ENCODE results near the gene KATNA1. TPM values are rescaled to one million over a fixed set of nuclear protein-coding genes. Genes with fewer than 3 reads are reported as not detected.

Gene KATNA1
- total and polyA plus RNA-seq, 7 donors, result 9.0 to 22.5 (median 17.5) TPM

DNA sequence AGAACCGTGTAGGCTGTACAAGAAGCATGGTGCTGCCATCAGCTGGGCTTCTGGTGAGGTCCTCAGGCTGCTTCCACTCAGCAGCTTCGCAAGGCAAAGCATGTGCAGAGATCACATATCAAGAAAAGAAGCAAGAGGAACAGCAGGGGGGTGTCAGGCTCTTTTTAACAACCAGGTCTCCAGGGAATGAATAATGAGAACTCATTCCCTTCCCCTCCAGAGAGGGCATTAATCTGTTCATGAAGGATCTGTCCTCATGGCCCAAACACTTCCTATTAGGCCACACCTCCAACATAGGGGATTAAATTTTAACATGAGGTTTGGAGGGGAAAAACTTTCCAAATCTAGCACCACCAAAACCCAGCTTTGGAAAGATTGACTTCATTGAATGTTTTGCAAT is 62.4 kb downstream of the KATNA1 start:
- intact Hi-C loops (cut with DNase I), result no loop called here
- no peak overlapping the region for H3K4me3 ChIP-seq
- TF ChIP-seq POLR2AphosphoS5 (IDR thresholded peaks at IDR 0.05) (no peak), EP300 (IDR thresholded peaks at IDR 0.05) (no peak), POLR2A (IDR thresholded peaks at IDR 0.05) (no peak)
- TF ChIP-seq, protein P1, sequence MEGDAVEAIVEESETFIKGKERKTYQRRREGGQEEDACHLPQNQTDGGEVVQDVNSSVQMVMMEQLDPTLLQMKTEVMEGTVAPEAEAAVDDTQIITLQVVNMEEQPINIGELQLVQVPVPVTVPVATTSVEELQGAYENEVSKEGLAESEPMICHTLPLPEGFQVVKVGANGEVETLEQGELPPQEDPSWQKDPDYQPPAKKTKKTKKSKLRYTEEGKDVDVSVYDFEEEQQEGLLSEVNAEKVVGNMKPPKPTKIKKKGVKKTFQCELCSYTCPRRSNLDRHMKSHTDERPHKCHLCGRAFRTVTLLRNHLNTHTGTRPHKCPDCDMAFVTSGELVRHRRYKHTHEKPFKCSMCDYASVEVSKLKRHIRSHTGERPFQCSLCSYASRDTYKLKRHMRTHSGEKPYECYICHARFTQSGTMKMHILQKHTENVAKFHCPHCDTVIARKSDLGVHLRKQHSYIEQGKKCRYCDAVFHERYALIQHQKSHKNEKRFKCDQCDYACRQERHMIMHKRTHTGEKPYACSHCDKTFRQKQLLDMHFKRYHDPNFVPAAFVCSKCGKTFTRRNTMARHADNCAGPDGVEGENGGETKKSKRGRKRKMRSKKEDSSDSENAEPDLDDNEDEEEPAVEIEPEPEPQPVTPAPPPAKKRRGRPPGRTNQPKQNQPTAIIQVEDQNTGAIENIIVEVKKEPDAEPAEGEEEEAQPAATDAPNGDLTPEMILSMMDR (IDR thresholded peaks at IDR 0.05), result no peak
- H3K36me3 ChIP-seq, result peaks cover 0 to 95% (median 19%) of the 10 kb centered on the region in 4 donors
- no peak overlapping the region for H3K27ac ChIP-seq
- WGBS, 2 donors, result 95 to 99% methylated on average over 2 of the region's 2 CpGs
- DNase-seq, result no peak
- no peaks in the 10 kb centered on the region for H3K27me3 ChIP-seq
- no peaks in the 10 kb centered on the region for H3K9me3 ChIP-seq
- H3K4me1 ChIP-seq, result no peaks in the 10 kb centered on the region

DNA sequence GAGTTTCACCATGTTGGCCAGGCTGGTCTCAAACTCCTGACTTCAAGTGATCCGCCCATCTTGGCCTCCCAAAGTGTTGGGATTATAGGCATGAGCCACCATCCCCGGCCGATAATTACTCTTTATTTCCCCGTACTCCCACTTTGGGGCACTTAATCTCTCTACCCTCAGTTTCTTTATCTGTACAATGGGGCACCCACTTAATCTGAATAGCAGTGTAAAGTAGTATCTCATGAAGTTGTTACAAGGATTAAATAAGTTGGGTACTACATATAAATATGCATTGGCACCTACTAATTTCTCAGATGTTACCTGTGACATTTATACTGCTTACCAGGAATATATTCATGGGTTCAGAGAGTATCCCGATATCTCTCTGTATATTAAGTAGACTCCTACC is 67.2 kb downstream of the KATNA1 start:
- Histone ChIP-seq H3K4me3 (no peak overlapping the region), H3K9me3 (no peaks in the 10 kb centered on the region), H3K27ac (no peak overlapping the region), H3K4me1 (no peaks in the 10 kb centered on the region), H3K27me3 (no peaks in the 10 kb centered on the region), H3K36me3 (peaks cover 3 to 76% (median 15%) of the 10 kb centered on the region in 4 donors)
- no peak for TF ChIP-seq EP300 (IDR thresholded peaks at IDR 0.05)
- TF ChIP-seq POLR2A (IDR thresholded peaks at IDR 0.05), result no peak
- TF ChIP-seq, protein P1 (IDR thresholded peaks at IDR 0.05), result no peak
- TF ChIP-seq POLR2AphosphoS5 (IDR thresholded peaks at IDR 0.05), result no peak
- intact Hi-C loops (cut with DNase I), result no loop called here
- DNase-seq, result no peak
- 94 to 98% methylated on average over 5 of the region's 5 CpGs for WGBS, 2 donors

DNA sequence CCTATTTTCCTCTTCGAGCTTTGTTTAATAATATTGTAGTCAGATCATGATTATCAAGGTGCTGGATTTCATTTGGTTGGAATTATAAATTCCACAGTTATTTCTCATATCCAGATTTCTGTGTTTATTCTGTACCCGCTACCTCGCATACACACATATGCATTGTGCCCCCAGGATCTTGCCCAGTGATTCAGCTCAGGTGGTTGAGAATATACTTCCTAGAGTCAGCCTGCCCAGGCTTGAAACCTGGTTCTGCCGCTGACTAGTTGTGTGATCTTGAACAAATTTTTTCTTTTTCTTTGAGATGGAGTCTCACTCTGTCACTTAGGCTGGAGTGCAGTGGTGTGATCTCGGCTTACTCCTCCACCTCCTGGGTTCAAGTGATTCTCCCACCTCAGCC is 67.6 kb downstream of the KATNA1 start:
- H3K4me1 ChIP-seq, result no peaks in the 10 kb centered on the region
- TF ChIP-seq, protein P1 (IDR thresholded peaks at IDR 0.05), result no peak
- TF ChIP-seq POLR2AphosphoS5 (IDR thresholded peaks at IDR 0.05) (no peak), POLR2A (IDR thresholded peaks at IDR 0.05) (no peak), EP300 (IDR thresholded peaks at IDR 0.05) (no peak)
- intact Hi-C loops (cut with DNase I), result no loop called here
- 97 to 98% methylated on average over 5 of the region's 5 CpGs for WGBS, 2 donors
- DNase-seq, result no peak
- no peaks in the 10 kb centered on the region for H3K27me3 ChIP-seq
- H3K4me3 ChIP-seq, result no peak overlapping the region
- no peaks in the 10 kb centered on the region for H3K9me3 ChIP-seq
- H3K36me3 ChIP-seq, result peaks cover 3 to 74% (median 14%) of the 10 kb centered on the region in 4 donors
- no peak overlapping the region for H3K27ac ChIP-seq

DNA sequence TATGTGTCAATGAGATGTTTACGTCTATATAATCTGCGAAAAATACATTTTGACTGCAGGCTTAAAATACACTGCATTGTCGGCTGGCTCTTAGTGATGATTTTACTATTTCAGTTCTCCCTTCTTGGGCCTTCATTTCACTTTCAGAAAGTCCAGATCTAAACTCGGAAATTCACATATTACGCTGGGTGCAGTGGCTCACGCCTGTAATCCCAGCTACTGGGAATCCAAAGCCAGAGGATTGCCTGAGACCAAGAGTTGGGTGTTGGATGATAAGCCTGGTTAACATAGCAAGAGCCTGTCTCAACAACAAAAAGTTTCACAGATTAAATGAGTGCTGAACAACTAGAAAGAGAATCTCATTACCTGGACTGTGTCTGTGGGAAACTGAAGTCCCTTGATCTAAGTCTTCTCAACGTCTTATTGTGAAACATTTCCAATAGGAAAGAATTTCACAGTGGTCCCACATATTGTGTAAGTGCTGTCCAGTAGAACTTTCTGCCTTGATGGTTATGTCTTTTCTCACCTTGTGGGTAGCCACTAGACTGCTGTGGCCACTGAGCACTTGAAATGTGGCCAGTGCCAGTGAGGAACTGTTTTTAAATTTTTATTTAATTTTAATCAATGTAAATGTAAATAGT is 80.4 kb downstream of the KATNA1 start:
- no peak for DNase-seq

More for the DNA sequence above, 80.4 kb downstream of the KATNA1 start:
- Histone ChIP-seq H3K4me3 (no peak overlapping the region), H3K27me3 (no peaks in the 10 kb centered on the region), H3K36me3 (peaks cover 0 to 6% (median 0%) of the 10 kb centered on the region in 4 donors), H3K27ac (no peak overlapping the region), H3K9me3 (no peaks in the 10 kb centered on the region), H3K4me1 (peaks cover 0 to 16% (median 12%) of the 10 kb centered on the region in 4 donors)
- WGBS, 2 donors, result 83 to 94% methylated on average over 7 of the region's 7 CpGs
- intact Hi-C loops (cut with DNase I), result loop anchor here (2.0 to 10.0 kb wide), 4 partner anchors 23 to 177 kb away; partner anchors contain the start of genes LATS1, NUP43 and PCMT1
- TF ChIP-seq EP300 (IDR thresholded peaks at IDR 0.05) (no peak), POLR2A (IDR thresholded peaks at IDR 0.05) (no peak), POLR2AphosphoS5 (IDR thresholded peaks at IDR 0.05) (no peak)
- TF ChIP-seq, protein P1 (IDR thresholded peaks at IDR 0.05), result no peak
